ENCODE data around the gene RNF115. TPM values are rescaled to one million over a fixed set of nuclear protein-coding genes. Genes with fewer than 3 reads are reported as not detected.

RNF115 gene
- total and polyA plus RNA-seq, 2 of the 13 experiments (the other 11 are each of a cell fraction or from before 2014, with no cell fraction given), result 6.0 to 10.1 TPM

- TF ChIP-seq ZNF513 (CRISPR knock-in tag; conservative IDR thresholded peaks at IDR 0.05), result no peak
- TF ChIP-seq PAXIP1 (CRISPR knock-in tag; conservative IDR thresholded peaks at IDR 0.05), result no peak; the same call in 1 of the 2 replicates
- TF ChIP-seq, protein P1, sequence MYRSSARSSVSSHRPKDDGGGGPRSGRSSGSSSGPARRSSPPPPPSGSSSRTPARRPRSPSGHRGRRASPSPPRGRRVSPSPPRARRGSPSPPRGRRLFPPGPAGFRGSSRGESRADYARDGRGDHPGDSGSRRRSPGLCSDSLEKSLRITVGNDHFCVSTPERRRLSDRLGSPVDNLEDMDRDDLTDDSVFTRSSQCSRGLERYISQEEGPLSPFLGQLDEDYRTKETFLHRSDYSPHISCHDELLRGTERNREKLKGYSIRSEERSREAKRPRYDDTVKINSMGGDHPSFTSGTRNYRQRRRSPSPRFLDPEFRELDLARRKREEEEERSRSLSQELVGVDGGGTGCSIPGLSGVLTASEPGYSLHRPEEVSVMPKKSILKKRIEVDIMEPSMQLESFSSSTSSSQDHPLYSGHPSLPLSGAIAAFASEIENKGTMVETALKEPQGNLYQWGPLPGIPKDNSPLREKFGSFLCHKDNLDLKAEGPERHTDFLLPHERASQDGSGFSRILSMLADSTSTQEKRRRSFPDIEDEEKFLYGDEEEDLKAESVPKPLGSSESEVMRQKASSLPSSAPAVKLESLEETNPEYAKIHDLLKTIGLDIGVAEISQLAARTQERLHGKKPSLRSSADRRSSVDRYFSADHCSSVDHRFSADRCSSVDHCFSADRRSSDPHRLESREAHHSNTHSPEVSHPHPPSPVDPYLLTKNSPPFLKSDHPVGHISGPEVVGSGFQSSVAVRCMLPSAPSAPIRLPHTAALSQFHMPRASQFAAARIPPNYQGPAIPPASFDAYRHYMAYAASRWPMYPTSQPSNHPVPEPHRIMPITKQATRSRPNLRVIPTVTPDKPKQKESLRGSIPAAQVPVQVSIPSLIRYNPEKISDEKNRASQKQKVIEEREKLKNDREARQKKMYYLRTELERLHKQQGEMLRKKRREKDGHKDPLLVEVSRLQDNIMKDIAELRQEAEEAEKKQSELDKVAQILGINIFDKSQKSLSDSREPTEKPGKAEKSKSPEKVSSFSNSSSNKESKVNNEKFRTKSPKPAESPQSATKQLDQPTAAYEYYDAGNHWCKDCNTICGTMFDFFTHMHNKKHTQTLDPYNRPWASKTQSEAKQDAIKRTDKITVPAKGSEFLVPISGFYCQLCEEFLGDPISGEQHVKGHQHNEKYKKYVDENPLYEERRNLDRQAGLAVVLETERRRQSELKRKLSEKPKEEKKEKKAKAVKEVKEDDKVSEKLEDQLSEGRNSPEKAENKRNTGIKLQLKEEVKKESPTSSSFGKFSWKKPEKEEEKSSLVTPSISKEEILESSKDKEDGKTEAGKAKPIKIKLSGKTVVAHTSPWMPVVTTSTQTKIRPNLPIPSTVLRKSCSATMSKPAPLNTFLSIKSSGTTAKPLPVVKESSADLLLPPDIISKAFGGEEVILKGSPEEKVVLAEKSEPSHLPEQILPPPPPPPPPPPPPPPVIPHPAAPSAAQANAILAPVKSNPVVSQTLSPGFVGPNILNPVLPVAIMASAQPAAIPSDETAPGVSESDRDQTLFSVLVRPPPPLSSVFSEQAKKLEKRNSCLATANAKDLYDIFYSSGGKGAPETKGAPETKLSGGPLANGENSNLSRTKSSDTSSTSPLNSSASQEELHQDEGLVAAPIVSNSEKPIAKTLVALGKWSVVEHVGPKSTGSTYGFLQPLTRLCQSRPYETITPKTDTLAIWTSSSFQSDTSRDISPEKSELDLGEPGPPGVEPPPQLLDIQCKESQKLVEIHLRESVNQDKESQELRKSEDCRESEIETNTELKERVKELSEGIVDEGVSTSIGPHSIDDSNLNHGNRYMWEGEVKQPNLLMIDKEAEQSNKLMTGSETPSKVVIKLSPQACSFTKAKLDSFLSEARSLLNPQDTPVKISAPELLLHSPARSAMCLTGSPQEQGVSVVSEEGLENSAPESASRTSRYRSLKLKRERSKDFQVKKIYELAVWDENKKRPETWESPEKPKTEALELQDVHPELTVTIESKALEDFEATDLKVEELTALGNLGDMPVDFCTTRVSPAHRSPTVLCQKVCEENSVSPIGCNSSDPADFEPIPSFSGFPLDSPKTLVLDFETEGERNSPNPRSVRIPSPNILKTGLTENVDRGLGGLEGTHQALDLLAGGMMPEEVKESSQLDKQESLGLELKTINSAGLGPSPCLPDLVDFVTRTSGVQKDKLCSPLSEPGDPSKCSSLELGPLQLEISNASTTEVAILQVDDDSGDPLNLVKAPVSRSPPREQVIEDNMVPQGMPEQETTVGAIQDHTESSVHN (CRISPR knock-in tag; IDR thresholded peaks at IDR 0.05), result no peak
- peak; percentile 64 for TF ChIP-seq AKAP8 (CRISPR knock-in tag; IDR thresholded peaks at IDR 0.05)
- TF ChIP-seq SNAI1 (CRISPR knock-in tag; IDR thresholded peaks at IDR 0.05; ENCODE audit: borderline replicate concordance), result 0 out of 2 replicates have a peak, but pooled peaks have one; percentile 55
- peak; percentile 54; the same call in 1 of the 2 replicates for TF ChIP-seq ZNF552 (CRISPR knock-in tag; IDR thresholded peaks at IDR 0.05; ENCODE audit: borderline replicate concordance)
- peak; percentile 56; the same call in 1 of the 2 replicates for TF ChIP-seq ZNF607 (CRISPR knock-in tag; IDR thresholded peaks at IDR 0.05; ENCODE audit: borderline replicate concordance)
- TF ChIP-seq, protein P2, sequence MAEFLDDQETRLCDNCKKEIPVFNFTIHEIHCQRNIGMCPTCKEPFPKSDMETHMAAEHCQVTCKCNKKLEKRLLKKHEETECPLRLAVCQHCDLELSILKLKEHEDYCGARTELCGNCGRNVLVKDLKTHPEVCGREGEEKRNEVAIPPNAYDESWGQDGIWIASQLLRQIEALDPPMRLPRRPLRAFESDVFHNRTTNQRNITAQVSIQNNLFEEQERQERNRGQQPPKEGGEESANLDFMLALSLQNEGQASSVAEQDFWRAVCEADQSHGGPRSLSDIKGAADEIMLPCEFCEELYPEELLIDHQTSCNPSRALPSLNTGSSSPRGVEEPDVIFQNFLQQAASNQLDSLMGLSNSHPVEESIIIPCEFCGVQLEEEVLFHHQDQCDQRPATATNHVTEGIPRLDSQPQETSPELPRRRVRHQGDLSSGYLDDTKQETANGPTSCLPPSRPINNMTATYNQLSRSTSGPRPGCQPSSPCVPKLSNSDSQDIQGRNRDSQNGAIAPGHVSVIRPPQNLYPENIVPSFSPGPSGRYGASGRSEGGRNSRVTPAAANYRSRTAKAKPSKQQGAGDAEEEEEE (CRISPR knock-in tag; IDR thresholded peaks at IDR 0.05; ENCODE audit: borderline replicate concordance), result peak; percentile 60; the same call in 1 of the 2 replicates
- TF ChIP-seq ZNF512 (CRISPR knock-in tag; IDR thresholded peaks at IDR 0.05), result no peak
- no peak for TF ChIP-seq NBN (conservative IDR thresholded peaks at IDR 0.05)
- no peak for TF ChIP-seq ZNF274 (CRISPR knock-in tag; IDR thresholded peaks at IDR 0.05)
Observed at GRCh38 chr1:145845514-145846161, 21.7 kb upstream of the RNF115 start, which contains the start of gene NUDT17 (continued).

Measured in HepG2 (cell line).